T-helper 1 cell (primary cell): ENCODE measurements around the gene ZNF507.

ENCODE experiments used
- DNase-seq, 5 donors: peaks; one replicate each; pipeline ENCODE4 v3.0.0-alpha.2; 2012 to 2020

ZNF507 gene

DNA sequence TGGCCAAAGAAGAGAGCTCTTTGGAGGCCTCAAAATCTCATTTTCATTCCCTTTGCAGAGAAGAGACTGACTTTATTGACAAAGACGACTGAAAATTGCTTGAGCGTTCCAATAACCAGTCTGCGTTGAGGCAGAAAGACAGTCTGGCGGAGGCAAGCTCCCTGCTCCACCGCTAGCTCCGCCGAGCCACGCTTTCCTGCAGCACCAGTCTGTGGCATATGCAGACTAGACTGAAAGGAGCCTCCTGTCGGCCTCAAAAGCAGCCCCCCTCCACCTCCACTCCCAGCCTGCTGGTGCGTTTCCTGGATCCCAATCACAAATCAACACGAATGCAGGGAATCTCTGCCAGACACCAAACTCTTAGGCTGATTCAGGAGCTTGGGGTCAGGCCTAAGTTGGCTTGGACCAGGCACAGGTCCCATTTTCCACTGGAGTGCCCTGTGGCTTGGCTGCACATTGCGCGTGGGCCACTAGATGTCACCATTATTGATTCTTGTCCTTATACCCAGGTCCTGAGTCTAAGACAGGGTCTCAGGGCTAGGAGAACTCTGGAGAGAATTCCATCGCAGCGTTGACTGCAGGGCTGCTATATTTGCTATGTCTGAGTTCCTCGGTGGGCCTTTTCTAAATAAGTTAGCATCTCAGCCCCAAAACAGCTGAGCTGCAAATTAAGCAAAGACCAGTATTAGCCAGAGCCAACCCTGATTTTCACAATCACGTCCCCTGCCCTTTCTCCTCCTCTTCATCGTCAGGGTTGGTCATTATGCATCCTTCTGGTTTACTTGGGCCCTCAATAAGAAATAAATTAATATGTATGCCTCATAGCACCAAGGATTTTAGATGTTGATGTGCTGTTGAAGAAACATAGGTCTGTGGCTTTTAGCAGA lies 5.2 kb upstream of the ZNF507 start:
- DNase-seq = peak in 4 of 5 donors; percentile 8 to 22 (median 13)

DNA sequence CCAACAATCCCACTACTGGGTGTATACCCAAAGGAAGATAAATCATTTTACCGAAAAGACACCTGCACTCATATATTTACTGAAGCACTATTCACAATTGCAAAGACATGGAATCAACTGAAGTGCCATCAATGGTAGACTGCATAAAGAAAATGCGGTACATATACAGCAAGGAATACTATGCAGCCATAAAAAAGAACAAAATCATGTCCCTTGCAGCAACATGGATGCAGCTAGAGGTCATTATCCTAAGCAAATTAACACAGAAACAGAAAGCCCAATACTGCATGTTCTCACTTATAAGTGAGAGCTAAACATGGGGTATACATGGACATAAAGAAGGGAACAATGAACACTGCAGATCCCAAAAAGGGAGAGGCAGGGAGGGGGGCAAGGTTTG lies 2.7 kb upstream of the ZNF507 start:
- DNase-seq = no peak

DNA sequence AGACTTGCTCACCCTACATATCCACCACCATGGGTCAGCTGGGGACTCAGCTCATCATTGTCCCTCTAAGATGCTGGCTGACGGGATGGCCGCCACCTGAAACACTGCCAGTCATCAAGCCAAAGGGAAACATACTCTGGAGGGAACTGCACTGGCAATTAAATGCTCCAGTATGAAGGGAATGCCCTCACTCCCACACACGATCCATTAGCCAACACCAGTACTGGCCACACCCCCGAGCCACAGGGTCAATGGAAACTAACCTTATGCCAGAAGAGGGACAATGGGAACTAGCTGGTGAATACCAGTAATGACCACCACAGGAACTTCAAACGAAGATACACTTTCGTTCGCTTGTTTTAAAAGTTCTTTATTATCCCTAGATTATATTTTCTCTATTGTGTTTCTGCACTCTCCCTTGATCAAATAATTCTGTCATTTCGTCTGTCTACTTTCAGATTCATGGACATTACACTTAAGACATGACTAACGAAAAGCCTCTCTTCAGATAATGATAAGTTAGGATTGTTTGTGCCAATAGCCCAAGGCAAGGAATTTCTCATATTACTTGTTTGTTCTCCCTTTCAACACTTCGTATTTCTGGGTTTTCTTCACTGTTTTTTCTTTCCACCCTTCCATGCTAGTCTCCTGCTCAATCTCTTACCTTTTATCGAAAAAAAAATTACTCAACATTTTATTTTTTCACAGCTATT lies 1.7 kb upstream of the ZNF507 start:
- no peak for DNase-seq

DNA sequence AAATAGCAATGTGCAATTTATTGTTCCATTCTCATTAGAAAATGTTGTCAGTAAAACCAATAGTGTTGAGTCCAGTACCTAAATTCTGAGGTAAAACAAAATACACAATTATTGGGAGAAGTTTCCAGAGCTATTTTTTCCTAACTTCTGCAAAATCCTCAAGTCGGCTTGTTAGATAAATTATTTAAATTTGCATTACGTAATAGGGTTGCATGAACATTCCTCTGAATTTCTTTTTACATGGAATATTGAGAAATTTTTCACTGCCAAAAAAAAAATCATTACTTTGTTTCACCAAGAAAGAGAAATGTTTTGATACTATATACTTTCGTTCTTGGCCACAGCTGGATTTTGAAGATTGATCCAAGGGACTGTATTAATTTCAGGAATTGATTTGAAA lies 1.5 kb downstream of the ZNF507 start:
- no peak for DNase-seq

DNA sequence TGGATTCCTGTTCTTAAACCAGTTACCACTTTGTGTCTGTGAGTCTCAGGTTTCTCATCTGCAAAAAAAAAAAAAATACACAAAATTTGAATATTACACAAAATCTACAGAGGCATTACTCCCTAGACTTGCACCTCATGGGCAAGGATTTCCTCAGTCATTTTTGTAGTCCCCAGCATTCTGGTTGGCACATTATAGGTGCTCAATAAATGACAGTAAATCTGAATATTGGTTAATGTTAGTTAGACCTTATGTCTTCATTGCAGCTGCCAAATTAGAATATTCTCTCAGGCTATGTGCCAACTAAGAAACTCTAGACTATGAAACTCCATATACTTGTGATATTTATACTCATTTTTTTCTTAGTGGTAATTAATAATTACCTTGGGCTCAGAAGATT lies 2.2 kb downstream of the ZNF507 start:
- DNase-seq = no peak

DNA sequence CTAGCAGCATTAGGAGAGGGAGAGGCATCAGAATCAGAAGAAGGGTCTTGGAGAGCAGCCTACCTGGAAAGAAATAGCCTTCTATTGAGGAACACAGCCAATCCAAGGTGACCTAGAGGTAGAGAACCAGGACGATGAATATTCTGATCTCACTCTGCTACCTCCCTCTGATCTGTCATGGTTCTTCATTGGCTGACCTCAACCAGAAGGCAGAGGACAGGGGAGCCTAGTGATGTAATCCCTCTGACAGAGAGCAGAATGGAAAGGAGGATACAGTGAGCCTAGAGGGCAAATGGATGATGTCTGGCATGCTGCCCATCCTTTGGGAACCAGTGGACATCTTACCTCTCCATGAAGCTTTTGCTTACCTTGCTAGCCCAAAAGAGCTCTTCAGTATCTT lies 3.6 kb downstream of the ZNF507 start:
- DNase-seq = no peak

GRCh38 chr19:32349724-32350470 lies 4.5 kb downstream of the ZNF507 start:
- no peak for DNase-seq

GRCh38 chr19:32350471-32350865 lies 5.1 kb downstream of the ZNF507 start:
- no peak for DNase-seq

DNA sequence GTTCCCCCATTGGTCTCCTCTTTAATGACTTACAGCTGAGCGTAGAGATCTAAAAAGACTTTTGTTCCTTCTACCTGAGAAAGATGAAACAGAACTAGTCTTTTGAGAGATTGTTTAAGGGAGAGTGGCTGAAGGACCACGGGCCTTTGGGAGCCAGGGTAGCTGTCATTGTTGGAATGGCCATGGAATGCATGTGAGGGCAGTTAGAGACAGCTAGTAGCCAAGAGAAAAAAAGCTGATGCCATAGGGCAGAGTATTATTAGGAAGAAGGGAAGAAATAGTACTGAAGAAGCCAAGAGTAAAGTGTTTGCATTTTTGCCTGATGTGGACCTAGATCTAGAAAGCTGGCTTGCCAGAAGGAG lies 5.6 kb downstream of the ZNF507 start:
- DNase-seq = no peak

DNA sequence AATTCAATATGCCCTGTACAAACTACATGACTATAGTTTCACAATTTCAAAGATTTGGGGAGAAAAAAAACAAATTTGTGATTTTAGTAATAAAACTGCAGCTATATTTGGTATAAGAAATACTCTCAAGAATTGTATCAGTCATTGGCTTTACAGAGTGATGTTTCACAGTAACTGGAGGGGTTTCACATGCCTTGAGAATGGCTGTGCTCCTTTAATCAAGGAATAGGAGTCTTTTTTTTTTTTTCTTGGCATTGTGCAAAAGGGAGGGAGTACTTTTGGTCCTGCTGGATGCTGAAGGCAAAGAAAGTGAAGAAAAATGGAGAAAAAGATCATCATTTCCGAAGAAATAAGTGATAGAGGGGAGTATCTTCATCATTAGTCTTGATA lies 6.8 kb downstream of the ZNF507 start:
- DNase-seq = no peak

DNA sequence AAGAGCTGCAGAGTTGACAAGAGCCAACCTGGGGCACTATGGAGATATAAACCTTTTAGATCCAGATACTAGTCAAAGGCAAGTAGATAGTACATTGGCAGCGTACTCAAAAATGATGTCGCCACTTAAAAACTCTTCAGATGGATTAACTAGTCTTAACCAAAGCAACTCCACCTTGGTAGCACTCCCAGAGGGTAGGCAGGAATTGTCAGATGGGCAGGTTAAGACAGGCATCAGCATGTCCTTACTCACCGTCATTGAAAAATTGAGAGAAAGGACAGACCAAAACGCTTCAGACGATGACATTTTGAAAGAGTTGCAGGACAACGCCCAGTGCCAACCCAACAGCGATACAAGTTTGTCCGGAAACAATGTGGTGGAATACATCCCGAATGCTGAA lies 8.9 kb downstream of the ZNF507 start:
- no peak for DNase-seq

- DNase-seq = no peak
Measured at GRCh38 chr19:32355309-32355708, 9.9 kb downstream of the ZNF507 start.

GRCh38 chr19:32357720-32358119 lies 12.3 kb downstream of the ZNF507 start:
- no peak for DNase-seq

DNA sequence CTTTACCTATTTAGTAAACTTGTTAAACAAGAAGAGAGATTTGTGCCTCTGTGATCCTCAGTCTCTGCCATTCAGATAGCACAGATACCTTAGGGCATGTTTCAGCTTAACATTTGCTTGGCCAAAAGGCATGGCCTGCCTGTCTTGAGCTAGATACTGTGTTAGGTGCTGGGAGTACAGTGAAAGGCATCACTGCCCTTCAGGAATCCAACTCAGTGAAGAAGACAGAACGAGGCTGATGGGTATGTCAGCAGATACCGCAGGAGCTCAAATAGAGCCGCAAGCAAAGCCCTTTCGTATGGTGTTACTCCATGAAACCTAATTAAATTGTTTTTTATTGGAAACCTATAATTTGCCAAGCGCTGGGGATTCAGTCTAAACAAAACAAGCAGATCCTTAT lies 12.9 kb downstream of the ZNF507 start:
- no peak for DNase-seq

GRCh38 chr19:32359581-32359980 lies 14.2 kb downstream of the ZNF507 start:
- no peak for DNase-seq

- no peak for DNase-seq
Measured at GRCh38 chr19:32361574-32362317, 16.3 kb downstream of the ZNF507 start.

- no peak for DNase-seq
Measured at GRCh38 chr19:32362318-32362691, 16.9 kb downstream of the ZNF507 start.

GRCh38 chr19:32363175-32363574 lies 17.8 kb downstream of the ZNF507 start:
- DNase-seq = no peak

DNA sequence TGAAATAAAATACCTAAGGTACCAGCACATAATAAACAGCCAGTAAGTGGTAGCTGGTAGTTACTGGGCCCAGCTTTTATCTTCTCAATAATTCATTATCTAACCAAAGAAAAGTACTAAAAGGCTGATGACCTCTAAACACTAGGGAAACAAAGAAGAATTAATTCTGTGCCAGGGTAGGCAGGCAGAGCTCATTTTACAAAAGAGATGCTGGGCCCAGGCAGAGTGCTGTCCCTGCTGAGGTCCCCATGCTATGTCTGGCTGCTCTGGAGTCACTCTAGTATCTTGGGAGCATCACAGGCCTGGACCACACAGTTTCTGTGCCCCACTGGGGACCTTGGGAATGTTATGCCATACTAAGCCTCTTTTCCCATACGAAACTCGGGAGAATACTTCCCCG lies 18.2 kb downstream of the ZNF507 start:
- DNase-seq = no peak

- no peak for DNase-seq
Measured at GRCh38 chr19:32364040-32364439, 18.6 kb downstream of the ZNF507 start.

GRCh38 chr19:32367063-32367462 lies 21.7 kb downstream of the ZNF507 start:
- DNase-seq = no peak

DNA sequence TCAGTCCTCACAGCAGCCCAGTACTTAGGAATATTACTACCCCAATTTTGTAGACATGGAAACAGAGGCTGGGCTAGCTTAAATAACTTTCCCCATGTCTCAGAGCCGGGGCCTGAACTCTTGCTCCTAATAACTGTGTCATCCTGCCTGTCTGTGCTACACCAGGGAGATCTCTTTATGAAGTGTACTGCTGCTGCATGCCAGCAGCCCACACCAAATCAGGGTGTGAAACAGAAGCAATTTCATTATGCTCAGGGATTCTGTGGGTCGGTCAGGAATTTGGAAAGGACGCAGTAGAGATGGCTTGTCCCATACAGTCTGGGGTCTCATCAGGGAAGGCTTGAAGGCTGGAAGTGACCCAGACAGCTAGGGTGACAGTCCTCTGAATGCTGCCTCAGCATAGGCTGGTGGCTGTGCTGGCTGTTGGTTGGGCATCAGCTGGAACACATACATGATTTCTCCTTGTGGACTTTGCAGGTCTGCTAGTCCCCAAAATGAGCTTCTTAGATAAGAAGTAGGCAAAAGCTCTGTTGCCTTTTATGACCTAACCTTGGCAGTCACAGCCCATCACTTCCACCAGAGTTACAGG lies 22.6 kb downstream of the ZNF507 start:
- DNase-seq = no peak

DNA sequence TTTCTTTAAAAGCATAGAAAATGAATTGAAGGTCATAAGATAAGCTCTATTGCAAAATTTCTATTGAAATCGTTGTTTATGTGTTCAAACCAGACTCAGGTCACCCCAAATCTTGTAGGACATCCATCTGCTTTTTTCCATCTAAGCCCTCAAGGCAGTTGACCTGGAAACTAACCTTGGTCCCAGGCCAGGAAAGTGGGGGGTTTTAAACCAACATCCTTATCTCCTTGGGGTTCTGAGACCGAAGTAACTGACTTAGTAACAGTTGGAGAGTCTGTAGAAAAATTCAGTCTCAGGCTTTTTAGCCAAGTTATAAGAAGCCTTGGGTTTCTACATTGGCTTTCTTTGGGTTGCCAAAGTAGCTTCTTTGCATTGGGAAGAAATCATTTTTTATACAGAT lies 23.4 kb downstream of the ZNF507 start:
- DNase-seq = no peak
